PC-3 (cell line): Measurements from ENCODE around the gene ZFPM1.

Source experiments
- CTCF ChIP-seq: fragments of 300-600 bp; sonication (generic); conservative IDR thresholded peaks from 2 replicates; pipeline ENCODE4 v1.5.1; 2017; ENCODE audit warnings: antibody characterized with exemption, low read depth, mild to moderate bottlenecking, low read length
- EZH2 ChIP-seq: fragments of 300-600 bp; sonication (generic); IDR thresholded peaks from one replicate; pipeline ENCODE4 v1.6.1; 2017; ENCODE audit warnings: antibody characterized with exemption, mild to moderate bottlenecking, low read length; ENCODE audit not compliant: unreplicated experiment

- no peak for TF ChIP-seq CTCF
- no peak for TF ChIP-seq EZH2
These were observed 46.7 kb upstream of the ZFPM1 start for GRCh38 chr16:88406096-88407041.
